ENCODE measurements around the gene OR1L1. TPM values are rescaled to one million over a fixed set of nuclear protein-coding genes. Genes with fewer than 3 reads are reported as not detected.

OR1L1 gene
- total and polyA plus RNA-seq, 4 experiments from 2014 or later, result not detected

DNA sequence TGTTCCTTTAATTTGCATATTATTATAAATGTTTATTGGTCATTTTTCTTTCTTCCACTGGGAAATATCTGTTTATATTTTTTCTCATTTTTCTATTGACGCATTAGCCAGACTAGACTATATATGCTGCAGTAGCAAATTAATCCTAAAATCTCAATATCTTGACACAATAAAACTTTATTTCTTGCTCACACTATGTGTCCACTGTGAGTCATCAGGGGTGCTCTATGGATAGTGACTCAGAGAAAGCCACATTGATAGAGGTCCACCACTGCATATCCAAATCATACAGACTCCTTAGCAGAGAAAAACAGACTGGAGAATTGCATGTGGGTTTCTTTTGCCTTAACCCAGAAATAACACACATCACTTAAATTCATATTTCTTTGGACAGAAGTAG lies 34.2 kb downstream of the OR1L1 start:
- intact Hi-C loops (cut with micrococcal nuclease), result no loop called here
- Histone ChIP-seq H3K4me1 (ENCODE audit: insufficient read depth, low read length) (no peaks in the 10 kb centered on the region), H3K27ac (ENCODE audit: low read depth, low read length) (no peak overlapping the region), H3K36me3 (ENCODE audit: insufficient read depth, low read length) (no peaks in the 10 kb centered on the region), H3K9me3 (ENCODE audit: control insufficient read depth in 1 of 2, low read length in 2 of 2) (no peaks in the 10 kb centered on the region), H3K27me3 (ENCODE audit: insufficient read depth, low read length) (no peaks in the 10 kb centered on the region), H3K4me3 (ENCODE audit: low read length in 2 of 2) (no peak overlapping the region)
- DNase-seq, result no peak
- peaks cover 0 to 1% of the 10 kb centered on the region in 2 donors for H3K27me3 Mint-ChIP-seq
- H3K4me3 Mint-ChIP-seq, result no peak overlapping the region
- no peaks in the 10 kb centered on the region for H3K36me3 Mint-ChIP-seq
- H3K27ac Mint-ChIP-seq, result no peak overlapping the region
- H3K4me1 Mint-ChIP-seq, result no peaks in the 10 kb centered on the region
- H3K9me3 Mint-ChIP-seq, result peaks cover 0 to 29% (median 20%) of the 10 kb centered on the region in 8 donors
- ChIA-PET POLR2A (ENCODE audit: partially characterized antibody) (no interaction called here), CTCF (ENCODE audit: partially characterized antibody) (no interaction called here)

Other genes starting within 250 kb of the OR1L1 start
- not detected for gene OR1J1, start 183.8 kb upstream of the OR1L1 start, total RNA-seq
- not detected for gene OR1J1, start 183.8 kb upstream of the OR1L1 start, polyA plus RNA-seq
- gene OR1J2, start 150.9 kb upstream of the OR1L1 start, total RNA-seq, result not detected
- not detected for gene OR1J2, start 150.9 kb upstream of the OR1L1 start, polyA plus RNA-seq
- gene OR1J4, start 142.6 kb upstream of the OR1L1 start, total RNA-seq, result not detected
- gene OR1J4, start 142.6 kb upstream of the OR1L1 start, polyA plus RNA-seq, result not detected
- gene OR1N1, start 134.4 kb upstream of the OR1L1 start, total RNA-seq, result not detected
- not detected for gene OR1N1, start 134.4 kb upstream of the OR1L1 start, polyA plus RNA-seq
- gene OR1N2, start 108.6 kb upstream of the OR1L1 start, total RNA-seq, result not detected
- gene OR1N2, start 108.6 kb upstream of the OR1L1 start, polyA plus RNA-seq, result not detected
- not detected for gene OR1L8, start 78.3 kb upstream of the OR1L1 start, total RNA-seq
- gene OR1L8, start 78.3 kb upstream of the OR1L1 start, polyA plus RNA-seq, result not detected
- not detected for gene OR1Q1, start 47.0 kb upstream of the OR1L1 start, total RNA-seq
- not detected for gene OR1Q1, start 47.0 kb upstream of the OR1L1 start, polyA plus RNA-seq
- not detected for gene OR1B1, start 4.1 kb upstream of the OR1L1 start, total RNA-seq
- not detected for gene OR1B1, start 4.1 kb upstream of the OR1L1 start, polyA plus RNA-seq
- not detected for gene OR1L3, start 13.4 kb downstream of the OR1L1 start, total RNA-seq
- gene OR1L3, start 13.4 kb downstream of the OR1L1 start, polyA plus RNA-seq, result not detected
- gene OR1L4, start 62.3 kb downstream of the OR1L1 start, total RNA-seq, result not detected
- not detected for gene OR1L4, start 62.3 kb downstream of the OR1L1 start, polyA plus RNA-seq
- gene OR1L6, start 80.6 kb downstream of the OR1L1 start, total RNA-seq, result not detected
- gene OR1L6, start 80.6 kb downstream of the OR1L1 start, polyA plus RNA-seq, result not detected
- gene OR5C1, start 127.2 kb downstream of the OR1L1 start, total RNA-seq, result not detected
- not detected for gene OR5C1, start 127.2 kb downstream of the OR1L1 start, polyA plus RNA-seq
- gene OR1K1, start 138.4 kb downstream of the OR1L1 start, total RNA-seq, result not detected
- gene OR1K1, start 138.4 kb downstream of the OR1L1 start, polyA plus RNA-seq, result not detected
- gene PDCL, start 166.9 kb downstream of the OR1L1 start, total RNA-seq, result 10 to 100 TPM; 16.5 to 18.1 TPM
- 10 to 100 TPM; 10.4 to 12.1 TPM for gene PDCL, start 166.9 kb downstream of the OR1L1 start, polyA plus RNA-seq
- gene RC3H2, start 243.6 kb downstream of the OR1L1 start, total RNA-seq, result 10 to 100 TPM; 66.6 to 70.7 TPM
- gene RC3H2, start 243.6 kb downstream of the OR1L1 start, polyA plus RNA-seq, result 10 to 100 TPM; 18.7 to 27.4 TPM